ENCODE measurements around the gene ZFP69B.

DNA sequence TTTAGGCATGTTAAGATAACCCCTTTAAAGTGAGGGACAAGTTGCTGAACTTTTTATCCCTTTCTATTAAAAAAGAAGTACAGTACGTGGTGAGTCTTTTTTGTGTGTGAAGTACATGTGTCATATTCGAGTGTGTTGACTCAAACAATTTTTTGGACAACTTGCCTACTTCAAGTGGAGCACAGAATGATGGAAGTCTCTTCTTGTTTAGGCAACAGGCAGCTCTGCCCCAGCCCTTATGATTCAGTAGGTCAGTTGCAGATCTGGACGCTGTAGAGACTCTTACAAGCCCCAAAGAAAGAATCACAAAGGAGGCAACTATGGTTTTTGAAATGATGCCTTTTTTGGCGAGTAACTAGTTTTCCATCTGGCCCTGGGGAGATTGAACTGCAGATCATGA is 14.4 kb upstream of the ZFP69B start:
- TF ChIP-seq, protein P1, sequence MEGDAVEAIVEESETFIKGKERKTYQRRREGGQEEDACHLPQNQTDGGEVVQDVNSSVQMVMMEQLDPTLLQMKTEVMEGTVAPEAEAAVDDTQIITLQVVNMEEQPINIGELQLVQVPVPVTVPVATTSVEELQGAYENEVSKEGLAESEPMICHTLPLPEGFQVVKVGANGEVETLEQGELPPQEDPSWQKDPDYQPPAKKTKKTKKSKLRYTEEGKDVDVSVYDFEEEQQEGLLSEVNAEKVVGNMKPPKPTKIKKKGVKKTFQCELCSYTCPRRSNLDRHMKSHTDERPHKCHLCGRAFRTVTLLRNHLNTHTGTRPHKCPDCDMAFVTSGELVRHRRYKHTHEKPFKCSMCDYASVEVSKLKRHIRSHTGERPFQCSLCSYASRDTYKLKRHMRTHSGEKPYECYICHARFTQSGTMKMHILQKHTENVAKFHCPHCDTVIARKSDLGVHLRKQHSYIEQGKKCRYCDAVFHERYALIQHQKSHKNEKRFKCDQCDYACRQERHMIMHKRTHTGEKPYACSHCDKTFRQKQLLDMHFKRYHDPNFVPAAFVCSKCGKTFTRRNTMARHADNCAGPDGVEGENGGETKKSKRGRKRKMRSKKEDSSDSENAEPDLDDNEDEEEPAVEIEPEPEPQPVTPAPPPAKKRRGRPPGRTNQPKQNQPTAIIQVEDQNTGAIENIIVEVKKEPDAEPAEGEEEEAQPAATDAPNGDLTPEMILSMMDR (IDR thresholded peaks at IDR 0.05): no peak
- TF ChIP-seq, protein P2, sequence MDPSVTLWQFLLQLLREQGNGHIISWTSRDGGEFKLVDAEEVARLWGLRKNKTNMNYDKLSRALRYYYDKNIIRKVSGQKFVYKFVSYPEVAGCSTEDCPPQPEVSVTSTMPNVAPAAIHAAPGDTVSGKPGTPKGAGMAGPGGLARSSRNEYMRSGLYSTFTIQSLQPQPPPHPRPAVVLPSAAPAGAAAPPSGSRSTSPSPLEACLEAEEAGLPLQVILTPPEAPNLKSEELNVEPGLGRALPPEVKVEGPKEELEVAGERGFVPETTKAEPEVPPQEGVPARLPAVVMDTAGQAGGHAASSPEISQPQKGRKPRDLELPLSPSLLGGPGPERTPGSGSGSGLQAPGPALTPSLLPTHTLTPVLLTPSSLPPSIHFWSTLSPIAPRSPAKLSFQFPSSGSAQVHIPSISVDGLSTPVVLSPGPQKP (IDR thresholded peaks at IDR 0.05; ENCODE audit: low read depth, low read length): no peak
- no peak for TF ChIP-seq CHD2 (IDR thresholded peaks at IDR 0.05; ENCODE audit: low read length, partially characterized antibody)
- no peak for TF ChIP-seq KDM1A (IDR thresholded peaks at IDR 0.05; ENCODE audit: low read depth)
- TF ChIP-seq ESRRA (IDR thresholded peaks at IDR 0.05; ENCODE audit: borderline replicate concordance, low read length): no peak
- TF ChIP-seq EP300 (IDR thresholded peaks at IDR 0.05): no peak
- TF ChIP-seq, protein P3, sequence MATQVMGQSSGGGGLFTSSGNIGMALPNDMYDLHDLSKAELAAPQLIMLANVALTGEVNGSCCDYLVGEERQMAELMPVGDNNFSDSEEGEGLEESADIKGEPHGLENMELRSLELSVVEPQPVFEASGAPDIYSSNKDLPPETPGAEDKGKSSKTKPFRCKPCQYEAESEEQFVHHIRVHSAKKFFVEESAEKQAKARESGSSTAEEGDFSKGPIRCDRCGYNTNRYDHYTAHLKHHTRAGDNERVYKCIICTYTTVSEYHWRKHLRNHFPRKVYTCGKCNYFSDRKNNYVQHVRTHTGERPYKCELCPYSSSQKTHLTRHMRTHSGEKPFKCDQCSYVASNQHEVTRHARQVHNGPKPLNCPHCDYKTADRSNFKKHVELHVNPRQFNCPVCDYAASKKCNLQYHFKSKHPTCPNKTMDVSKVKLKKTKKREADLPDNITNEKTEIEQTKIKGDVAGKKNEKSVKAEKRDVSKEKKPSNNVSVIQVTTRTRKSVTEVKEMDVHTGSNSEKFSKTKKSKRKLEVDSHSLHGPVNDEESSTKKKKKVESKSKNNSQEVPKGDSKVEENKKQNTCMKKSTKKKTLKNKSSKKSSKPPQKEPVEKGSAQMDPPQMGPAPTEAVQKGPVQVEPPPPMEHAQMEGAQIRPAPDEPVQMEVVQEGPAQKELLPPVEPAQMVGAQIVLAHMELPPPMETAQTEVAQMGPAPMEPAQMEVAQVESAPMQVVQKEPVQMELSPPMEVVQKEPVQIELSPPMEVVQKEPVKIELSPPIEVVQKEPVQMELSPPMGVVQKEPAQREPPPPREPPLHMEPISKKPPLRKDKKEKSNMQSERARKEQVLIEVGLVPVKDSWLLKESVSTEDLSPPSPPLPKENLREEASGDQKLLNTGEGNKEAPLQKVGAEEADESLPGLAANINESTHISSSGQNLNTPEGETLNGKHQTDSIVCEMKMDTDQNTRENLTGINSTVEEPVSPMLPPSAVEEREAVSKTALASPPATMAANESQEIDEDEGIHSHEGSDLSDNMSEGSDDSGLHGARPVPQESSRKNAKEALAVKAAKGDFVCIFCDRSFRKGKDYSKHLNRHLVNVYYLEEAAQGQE (IDR thresholded peaks at IDR 0.05): no peak
- no peak for TF ChIP-seq KDM5A (IDR thresholded peaks at IDR 0.05)
- no peak for TF ChIP-seq HDAC2 (IDR thresholded peaks at IDR 0.05)

All from A549 (cell line).